H1 (cell line): ENCODE results near the gene KRT8. TPM values are rescaled to one million over a fixed set of nuclear protein-coding genes. Genes with fewer than 3 reads are reported as not detected.

ENCODE experiments used
- ATF3 ChIP-seq: IDR thresholded peaks from 2 replicates; pipeline ENCODE4 v1.6.1; 2011; ENCODE audit warnings: low read depth, mild to moderate bottlenecking, low read length; ENCODE audit not compliant: insufficient read depth
- CHD1 ChIP-seq: IDR thresholded peaks from 2 replicates; pipeline ENCODE4 v1.6.1; 2012; ENCODE audit warnings: low read depth, low read length, improper control_type of control experiment
- HDAC2 ChIP-seq, 2 experiments: fragments of 300-600 bp in 1 of 2; sonication (generic) in 1 of 2; IDR thresholded peaks; 2 replicates each; pipeline ENCODE4 v1.6.1; 2011 to 2012; ENCODE audit warnings: low read depth in 2 of 2, low read length in 2 of 2, mild to moderate bottlenecking in 2 of 2, moderate library complexity in 2 of 2, borderline replicate concordance in 1 of 2, inconsistent platforms in 1 of 2
- SIX5 ChIP-seq: IDR thresholded peaks from 2 replicates; pipeline ENCODE4 v1.6.1; 2011; ENCODE audit warnings: mild to moderate bottlenecking, low read depth, low read length
- SP2 ChIP-seq: IDR thresholded peaks from 2 replicates; pipeline ENCODE4 v1.6.1; 2012; ENCODE audit warnings: mild to moderate bottlenecking, low read length, inconsistent platforms
- TAF7 ChIP-seq: optimal IDR thresholded peaks from 2 replicates; pipeline ENCODE3; 2011; ENCODE audit warnings: low read depth, mild to moderate bottlenecking, inconsistent platforms, low read length, moderate library complexity, borderline replicate concordance
- USF2 ChIP-seq: IDR thresholded peaks from 2 replicates; pipeline ENCODE4 v1.6.1; 2011; ENCODE audit warnings: low read length, improper control_type of control experiment
- polyA plus RNA-seq, 7 experiments: library from polyadenylated mRNA; depleted of rRNA in 3 of 7; stranded (reverse) in 5 of 7; unstranded in 2 of 7; fragments of >200 nt in 5 of 7; fragments of 200-250 nt in 2 of 7; gene quantifications; 1 replicate in 5 of 7; 2 replicates in 1 of 7; 4 replicates in 1 of 7; pipeline versions ENCODE4 v1.2.1 to v1.2.3, GENCODE V29; 2011 to 2013; ENCODE audit warnings: missing spikeins in 2 of 7, mixed read lengths in 2 of 7
- total RNA-seq: library from RNA; stranded (reverse); fragmentation: NEBNext Ultra II Directional; extraction: Animal tissue kit (Norgen Biotek cat#: 25700); gene quantifications from 2 replicates; pipeline ENCODE4 v1.2.1, GENCODE V29; 2021

Gene KRT8
- total and polyA plus RNA-seq, 2 of the 8 experiments (the other 6 are each of a cell fraction or from before 2014, with no cell fraction given) = 280 to 290 TPM

- TF ChIP-seq HDAC2 (IDR thresholded peaks at IDR 0.05; ENCODE audit: borderline replicate concordance in 1 of 2, low read depth in 2 of 2, low read length in 2 of 2) (no peak), USF2 (no peak), TAF7 (peak; percentile 40), SIX5 (no peak), SP2 (no peak), CHD1 (no peak), ATF3 (no peak)
These were observed 25.2 kb downstream of the KRT8 start (continued) for GRCh38 chr12:52879394-52880351.
